Measurements from ENCODE around the gene SRGAP2B. TPM values are rescaled to one million over a fixed set of nuclear protein-coding genes. Genes with fewer than 3 reads are reported as not detected.
"Not testable (repeated sequence)": the region's sequence is repeated elsewhere in the genome, so short reads cannot be mapped to it uniquely, and the experiment has no call there.

The SRGAP2B gene
- total and polyA plus RNA-seq, 2 of the 8 experiments (the other 6 are each of a cell fraction or from before 2014, with no cell fraction given): 4.9 to 39.5 TPM

DNA sequence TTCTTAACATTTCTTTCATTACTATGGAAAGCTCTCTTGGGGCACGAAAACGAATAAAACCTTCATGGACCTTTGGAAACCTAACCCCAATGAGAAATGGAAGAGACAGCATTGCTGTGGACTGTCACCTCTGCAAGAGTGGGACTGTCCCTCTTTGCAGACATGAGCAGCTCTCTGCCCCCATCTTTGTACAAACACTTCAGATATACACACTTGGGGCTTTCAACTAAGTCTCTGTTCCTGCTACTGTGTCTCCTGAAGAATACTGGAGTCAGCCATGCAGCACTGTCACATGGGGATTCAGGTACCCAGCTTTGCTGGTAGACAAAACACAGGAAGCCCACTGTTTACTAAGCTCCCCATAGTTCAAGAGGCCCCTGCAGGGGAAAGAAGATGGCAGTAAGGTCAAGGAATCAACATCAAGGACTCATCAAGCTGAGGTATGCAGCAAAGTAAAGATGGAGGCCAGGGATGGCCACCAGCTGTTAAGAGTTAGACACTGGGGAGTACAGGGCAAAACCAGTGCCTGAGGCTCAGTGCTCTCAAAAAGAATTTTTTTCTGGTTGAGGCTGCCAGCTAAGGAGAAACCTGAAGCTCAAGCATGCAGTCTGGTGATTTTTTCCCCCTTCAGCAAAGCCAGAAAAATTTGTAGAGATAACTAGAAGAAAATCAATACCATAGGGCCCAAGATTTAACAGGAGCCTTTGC, 31.0 kb downstream of the SRGAP2B start:
- H2AK5ac ChIP-seq (ENCODE audit: low read depth, low read length); H3K9ac ChIP-seq (replicated peaks in 1 of 4; ENCODE audit: extremely low read depth in 1 of 4, low read depth in 3 of 4, low read length in 3 of 4); H3K79me2 ChIP-seq (ENCODE audit: control insufficient read depth in 1 of 2, insufficient read depth in 2 of 2, low read length in 2 of 2); H3K4me3 ChIP-seq (ENCODE audit: extremely low read depth in 1 of 4, insufficient read depth in 2 of 4, low read depth in 3 of 4, low read length in 4 of 4); H3K27me3 ChIP-seq (replicated peaks in 1 of 4; ENCODE audit: control insufficient read depth in 3 of 4, extremely low read depth in 1 of 4, insufficient read depth in 3 of 4, low read length in 3 of 4); H3K4me1 ChIP-seq (replicated peaks in 1 of 4; ENCODE audit: control insufficient read depth in 3 of 4, insufficient read depth in 4 of 4, low read length in 3 of 4); H4K20me1 ChIP-seq (replicated peaks in 1 of 2; ENCODE audit: control insufficient read depth in 1 of 2, insufficient read depth in 2 of 2, low read length in 2 of 2); H3K4ac ChIP-seq (replicated peaks; ENCODE audit: insufficient read length, low read depth, low read length); H3K9me3 ChIP-seq (ENCODE audit: insufficient read depth in 2 of 2, low read depth in 1 of 2, low read length in 1 of 2); H2BK5ac ChIP-seq (ENCODE audit: low read depth, low read length); H3K27ac ChIP-seq (ENCODE audit: low read depth, low read length); H2BK15ac ChIP-seq (ENCODE audit: low read length); CTCF ChIA-PET (ENCODE audit: partially characterized antibody); H2BK120ac ChIP-seq (replicated peaks; ENCODE audit: low read depth, low read length); POLR2A ChIA-PET (ENCODE audit: partially characterized antibody); H3K23me2 ChIP-seq (ENCODE audit: low read depth, low read length); DNase-seq (ENCODE audit: low read depth in 1 of 2, low spot score in 2 of 2); H4K91ac ChIP-seq (replicated peaks; ENCODE audit: insufficient read length, low read length); H4K5ac ChIP-seq (ENCODE audit: insufficient read length, low read depth, low read length); H3K23ac ChIP-seq (ENCODE audit: insufficient read length); H3K79me1 ChIP-seq (ENCODE audit: low read depth, low read length); H3K56ac ChIP-seq (replicated peaks; ENCODE audit: insufficient read length, low read depth, low read length); H3K4me2 ChIP-seq (ENCODE audit: insufficient read depth in 1 of 2, low read depth in 2 of 2, low read length in 2 of 2); H2AFZ ChIP-seq (ENCODE audit: low read length); H2BK12ac ChIP-seq (ENCODE audit: low read depth, low read length); H3K18ac ChIP-seq (ENCODE audit: extremely low read depth, low read length); H3K36me3 ChIP-seq (ENCODE audit: control insufficient read depth in 2 of 4, insufficient read depth in 4 of 4, low read length in 3 of 4); FAIRE-seq; H3K14ac ChIP-seq (ENCODE audit: insufficient read length); H4K8ac ChIP-seq (ENCODE audit: extremely low read depth, insufficient read depth, low read length); H2BK20ac ChIP-seq (ENCODE audit: low read length): not testable (repeated sequence)
- WGBS, 2 experiments (ENCODE audit: extremely low coverage in 1 of 2, insufficient coverage in 1 of 2, insufficient read length in 1 of 2, insufficient replicate concordance in 2 of 2, low coverage in 1 of 2, low lambda C conversion rate in 2 of 2, missing lambda C conversion rate in 1 of 2): no CpG with 5 or more reads among the region's 2 CpGs

DNA sequence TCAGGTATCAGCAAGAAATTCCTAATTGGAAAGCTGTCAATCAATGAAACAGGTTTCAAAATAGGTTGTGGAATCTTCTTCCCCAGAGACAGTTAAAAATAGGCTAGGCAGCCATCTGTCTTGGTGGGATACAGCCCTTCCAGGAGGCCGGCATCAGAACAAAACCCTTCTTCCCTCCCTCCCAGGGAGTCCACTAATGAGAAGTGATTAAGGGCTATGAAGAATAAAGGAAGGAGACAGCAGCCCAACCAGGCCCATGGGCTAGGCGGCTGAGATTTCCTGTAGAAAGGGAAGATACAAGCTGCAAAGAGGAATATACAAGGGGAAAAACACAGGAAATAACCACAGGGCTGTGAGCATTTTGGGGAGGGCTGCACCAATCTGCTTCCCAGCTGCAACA, 31.8 kb downstream of the SRGAP2B start:
- H2BK20ac ChIP-seq (ENCODE audit: low read length); H3K18ac ChIP-seq (ENCODE audit: extremely low read depth, low read length); H3K79me1 ChIP-seq (ENCODE audit: low read depth, low read length); H3K23me2 ChIP-seq (ENCODE audit: low read depth, low read length); POLR2A ChIA-PET (ENCODE audit: partially characterized antibody); H3K4me2 ChIP-seq (ENCODE audit: insufficient read depth in 1 of 2, low read depth in 2 of 2, low read length in 2 of 2); H2BK120ac ChIP-seq (replicated peaks; ENCODE audit: low read depth, low read length); H3K9me3 ChIP-seq (ENCODE audit: insufficient read depth in 2 of 2, low read depth in 1 of 2, low read length in 1 of 2); DNase-seq (ENCODE audit: low read depth in 1 of 2, low spot score in 2 of 2); H4K5ac ChIP-seq (ENCODE audit: insufficient read length, low read depth, low read length); H3K4me3 ChIP-seq (ENCODE audit: extremely low read depth in 1 of 4, insufficient read depth in 2 of 4, low read depth in 3 of 4, low read length in 4 of 4); CTCF ChIA-PET (ENCODE audit: partially characterized antibody); H3K27me3 ChIP-seq (replicated peaks in 1 of 4; ENCODE audit: control insufficient read depth in 3 of 4, extremely low read depth in 1 of 4, insufficient read depth in 3 of 4, low read length in 3 of 4); H3K23ac ChIP-seq (ENCODE audit: insufficient read length); H2AK5ac ChIP-seq (ENCODE audit: low read depth, low read length); H4K8ac ChIP-seq (ENCODE audit: extremely low read depth, insufficient read depth, low read length); H3K36me3 ChIP-seq (ENCODE audit: control insufficient read depth in 2 of 4, insufficient read depth in 4 of 4, low read length in 3 of 4); H3K4ac ChIP-seq (replicated peaks; ENCODE audit: insufficient read length, low read depth, low read length); H3K4me1 ChIP-seq (replicated peaks in 1 of 4; ENCODE audit: control insufficient read depth in 3 of 4, insufficient read depth in 4 of 4, low read length in 3 of 4); H3K79me2 ChIP-seq (ENCODE audit: control insufficient read depth in 1 of 2, insufficient read depth in 2 of 2, low read length in 2 of 2); H3K14ac ChIP-seq (ENCODE audit: insufficient read length); H2AFZ ChIP-seq (ENCODE audit: low read length); FAIRE-seq; H3K9ac ChIP-seq (replicated peaks in 1 of 4; ENCODE audit: extremely low read depth in 1 of 4, low read depth in 3 of 4, low read length in 3 of 4); H4K91ac ChIP-seq (replicated peaks; ENCODE audit: insufficient read length, low read length); H3K56ac ChIP-seq (replicated peaks; ENCODE audit: insufficient read length, low read depth, low read length); H2BK12ac ChIP-seq (ENCODE audit: low read depth, low read length); H2BK15ac ChIP-seq (ENCODE audit: low read length); H2BK5ac ChIP-seq (ENCODE audit: low read depth, low read length); H4K20me1 ChIP-seq (replicated peaks in 1 of 2; ENCODE audit: control insufficient read depth in 1 of 2, insufficient read depth in 2 of 2, low read length in 2 of 2); H3K27ac ChIP-seq (ENCODE audit: low read depth, low read length): not testable (repeated sequence)
- 80% methylated on average over 1 of the region's 2 CpGs; no CpG with 5 or more reads in 1 of the 2 experiments for WGBS, 2 experiments (ENCODE audit: extremely low coverage in 1 of 2, insufficient coverage in 1 of 2, insufficient read length in 1 of 2, insufficient replicate concordance in 2 of 2, low coverage in 1 of 2, low lambda C conversion rate in 2 of 2, missing lambda C conversion rate in 1 of 2)
